HFF-Myc (cell line): ENCODE data around the gene UBA1.

Experiments
- DNase-seq: peaks from one replicate; pipeline ENCODE4 v3.0.0-alpha.2; 2011; ENCODE audit warnings: low read depth; ENCODE audit errors: extremely low read depth
- H3K4me3 ChIP-seq: replicated peaks from 2 replicates; pipeline ENCODE4 v1.5.1; 2011; ENCODE audit warnings: low read depth, mild to moderate bottlenecking, control low read depth, low read length
- TF ChIP-seq, protein P1 (sequence below): IDR thresholded peaks from 2 replicates; pipeline ENCODE4 v1.5.1; 2012; ENCODE audit warnings: mild to moderate bottlenecking, low read depth, low read length, control low read depth; ENCODE audit errors: missing control alignments

Gene UBA1

GRCh38 chrX:47174846-47175587 is 18.6 kb upstream of the UBA1 start:
- DNase-seq: no peak
- TF ChIP-seq, protein P1, sequence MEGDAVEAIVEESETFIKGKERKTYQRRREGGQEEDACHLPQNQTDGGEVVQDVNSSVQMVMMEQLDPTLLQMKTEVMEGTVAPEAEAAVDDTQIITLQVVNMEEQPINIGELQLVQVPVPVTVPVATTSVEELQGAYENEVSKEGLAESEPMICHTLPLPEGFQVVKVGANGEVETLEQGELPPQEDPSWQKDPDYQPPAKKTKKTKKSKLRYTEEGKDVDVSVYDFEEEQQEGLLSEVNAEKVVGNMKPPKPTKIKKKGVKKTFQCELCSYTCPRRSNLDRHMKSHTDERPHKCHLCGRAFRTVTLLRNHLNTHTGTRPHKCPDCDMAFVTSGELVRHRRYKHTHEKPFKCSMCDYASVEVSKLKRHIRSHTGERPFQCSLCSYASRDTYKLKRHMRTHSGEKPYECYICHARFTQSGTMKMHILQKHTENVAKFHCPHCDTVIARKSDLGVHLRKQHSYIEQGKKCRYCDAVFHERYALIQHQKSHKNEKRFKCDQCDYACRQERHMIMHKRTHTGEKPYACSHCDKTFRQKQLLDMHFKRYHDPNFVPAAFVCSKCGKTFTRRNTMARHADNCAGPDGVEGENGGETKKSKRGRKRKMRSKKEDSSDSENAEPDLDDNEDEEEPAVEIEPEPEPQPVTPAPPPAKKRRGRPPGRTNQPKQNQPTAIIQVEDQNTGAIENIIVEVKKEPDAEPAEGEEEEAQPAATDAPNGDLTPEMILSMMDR: no peak
- no peak overlapping the region for H3K4me3 ChIP-seq

DNA sequence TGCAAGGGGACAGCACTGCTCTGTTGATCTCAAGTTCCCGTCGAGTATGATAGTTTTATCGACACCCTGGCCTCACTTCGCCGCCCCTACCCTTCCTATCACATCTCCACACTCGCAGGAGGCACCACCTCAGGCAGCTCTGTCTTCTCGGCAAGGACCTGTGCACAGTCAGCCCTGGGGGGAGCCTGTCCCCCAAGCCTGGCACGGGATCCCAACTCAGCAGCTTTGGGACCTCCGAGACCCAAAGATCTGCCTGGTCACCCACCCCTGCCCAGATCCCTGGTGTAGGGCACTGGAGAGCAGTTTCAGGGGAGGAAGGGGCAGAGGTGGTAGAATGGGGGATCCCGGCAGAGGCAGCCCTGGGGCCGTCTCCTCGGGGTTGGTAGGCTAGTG is 18.0 kb upstream of the UBA1 start:
- TF ChIP-seq, protein P1: no peak
- no peak for DNase-seq
- H3K4me3 ChIP-seq: no peak overlapping the region

- no peak overlapping the region for H3K4me3 ChIP-seq
- TF ChIP-seq, protein P1: no peak
- no peak for DNase-seq
These were observed 17.4 kb upstream of the UBA1 start for GRCh38 chrX:47176101-47176740.

DNA sequence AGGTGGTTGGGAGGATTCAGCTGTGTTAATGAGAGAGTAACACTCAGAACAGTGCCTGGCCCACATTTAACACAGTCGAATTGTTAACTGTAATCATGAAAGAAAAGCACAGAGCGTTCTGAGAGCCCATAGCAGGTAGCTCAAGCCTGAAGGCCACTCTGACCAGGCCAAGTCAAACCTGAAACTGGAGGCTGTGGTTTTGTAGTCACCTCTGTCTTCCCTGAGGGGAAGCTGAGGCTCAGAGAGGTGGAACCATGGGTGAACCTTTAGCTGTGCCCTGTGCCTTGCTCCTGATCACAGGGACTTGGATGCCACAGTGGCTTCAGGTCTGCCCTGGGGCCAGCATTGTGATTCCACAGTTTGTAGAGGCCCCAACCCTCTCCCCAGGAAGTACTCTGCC is 16.6 kb upstream of the UBA1 start:
- TF ChIP-seq, protein P1: no peak
- DNase-seq: no peak
- H3K4me3 ChIP-seq: no peak overlapping the region

DNA sequence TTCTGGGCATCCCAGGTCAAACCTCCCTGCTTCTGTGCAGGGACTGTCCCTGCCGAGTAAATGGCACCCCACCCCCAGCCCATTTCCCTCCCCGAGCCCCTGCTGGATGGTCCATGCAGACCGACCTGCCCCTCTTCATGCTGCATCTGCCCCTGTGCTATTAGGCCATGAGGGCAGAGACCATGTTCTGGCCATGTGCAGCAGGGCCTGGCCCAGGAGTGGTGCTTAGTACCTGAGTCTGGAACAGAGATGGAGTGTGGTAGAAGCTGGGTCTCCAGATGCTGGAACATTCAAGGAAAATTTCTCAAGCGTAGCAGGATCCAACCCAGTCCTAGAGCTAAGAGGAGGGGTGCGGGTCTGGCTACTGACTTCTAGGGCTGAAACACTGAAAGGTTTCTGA is 15.3 kb upstream of the UBA1 start:
- H3K4me3 ChIP-seq: no peak overlapping the region
- TF ChIP-seq, protein P1: no peak
- no peak for DNase-seq

DNA sequence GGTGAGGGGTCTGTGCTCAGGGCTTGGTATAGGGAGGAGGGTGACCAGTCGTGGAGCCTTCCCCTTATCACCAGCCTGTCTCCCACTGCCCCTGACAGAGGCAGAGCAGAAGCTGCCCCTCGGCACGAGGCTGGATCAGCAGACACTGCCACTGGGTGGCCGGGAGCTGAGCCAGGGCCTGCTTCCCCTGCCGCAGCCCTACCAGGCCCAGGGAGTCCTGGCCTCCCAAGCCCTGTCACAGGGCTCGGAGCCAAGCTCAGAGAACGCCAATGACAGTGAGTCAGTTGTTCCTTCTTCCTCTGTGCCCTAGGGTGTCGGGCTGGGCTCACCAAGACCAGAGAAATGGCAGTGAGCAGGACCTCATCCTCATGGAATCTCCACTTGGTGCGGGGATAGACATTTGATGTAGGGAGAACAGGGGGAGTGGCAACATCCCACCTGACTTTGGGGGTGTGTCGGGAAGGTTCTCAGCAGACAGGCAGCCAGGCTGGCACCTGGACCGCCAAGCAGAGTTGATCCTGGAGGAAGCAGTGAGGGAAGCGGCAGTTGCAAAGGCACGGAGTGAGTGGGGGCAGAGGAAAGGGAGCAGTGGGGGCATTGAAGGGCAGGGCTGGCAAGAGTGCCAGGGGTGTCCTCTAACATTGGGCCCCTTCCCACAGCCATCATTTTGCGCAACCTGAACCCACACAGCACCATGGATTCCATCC is 14.3 kb upstream of the UBA1 start:
- no peak for DNase-seq
- TF ChIP-seq, protein P1: no peak
- H3K4me3 ChIP-seq: no peak overlapping the region
